ENCODE data around the gene EMC1. TPM values are rescaled to one million over a fixed set of nuclear protein-coding genes. Genes with fewer than 3 reads are reported as not detected.
"Not testable (repeated sequence)": the region's sequence is repeated elsewhere in the genome, so short reads cannot be mapped to it uniquely, and the experiment has no call there.

EMC1 gene
- total RNA-seq, 4 donors from 2014 or later, result 32.8 to 54.1 (median 43.0) TPM

DNA sequence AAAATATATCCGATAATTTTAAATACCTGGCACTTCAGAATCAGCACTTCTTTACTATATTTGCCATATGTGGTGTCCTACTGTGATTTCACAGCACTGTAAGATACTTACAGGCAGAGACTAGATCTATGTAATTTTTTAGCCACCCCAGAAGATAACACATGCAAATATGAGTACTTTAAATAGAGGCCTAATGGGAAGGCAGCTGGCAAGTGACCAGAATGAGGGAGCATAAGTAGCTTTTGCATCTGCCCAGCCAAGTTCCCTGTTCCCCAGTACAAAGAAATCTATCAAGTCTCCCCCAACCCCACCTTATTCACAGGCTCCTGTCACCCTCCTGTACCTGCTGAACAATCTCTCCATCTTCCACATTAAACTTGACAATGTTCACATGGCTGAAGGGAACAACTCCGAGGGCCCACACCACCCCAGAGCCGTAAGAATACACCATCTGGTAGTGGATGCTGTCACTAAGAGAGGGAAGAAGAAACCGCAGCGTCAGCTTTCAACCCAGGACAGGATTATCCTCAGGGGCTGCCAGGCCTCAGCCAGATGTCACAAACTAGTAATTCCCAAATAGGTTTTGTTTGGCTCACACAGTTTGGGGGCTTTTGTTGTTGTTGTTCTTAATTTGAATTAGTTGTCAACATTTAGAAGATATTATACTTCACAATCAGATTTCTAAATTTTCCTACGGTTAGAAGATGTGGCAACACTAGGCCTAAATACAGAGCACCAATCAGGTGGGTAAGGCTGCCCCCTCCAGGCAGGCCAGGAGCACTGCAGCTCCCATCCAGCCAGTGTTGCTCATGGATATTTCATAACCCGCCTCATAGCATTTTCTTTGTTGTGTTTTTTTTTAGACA lies 10.4 kb downstream of the EMC1 start:
- WGBS, 2 donors, result 78 to 83% methylated on average over 7 of the region's 7 CpGs
- Histone ChIP-seq H3K36me3 (peaks cover 61 to 71% of the 10 kb centered on the region in 2 donors), H3K4me3 (replicated peaks in 1 of 3) (no peak overlapping the region), H3K27me3 (no peaks in the 10 kb centered on the region), H3K9me3 (no peaks in the 10 kb centered on the region), H3K4me1 (no peaks in the 10 kb centered on the region), H3K27ac (no peak overlapping the region)
- intact Hi-C loops (cut with DNase I), result no loop called here
- peak; percentile 31 to 55 for DNase-seq
- TF ChIP-seq POLR2A (IDR thresholded peaks at IDR 0.05), result no peak
- TF ChIP-seq, protein P1, sequence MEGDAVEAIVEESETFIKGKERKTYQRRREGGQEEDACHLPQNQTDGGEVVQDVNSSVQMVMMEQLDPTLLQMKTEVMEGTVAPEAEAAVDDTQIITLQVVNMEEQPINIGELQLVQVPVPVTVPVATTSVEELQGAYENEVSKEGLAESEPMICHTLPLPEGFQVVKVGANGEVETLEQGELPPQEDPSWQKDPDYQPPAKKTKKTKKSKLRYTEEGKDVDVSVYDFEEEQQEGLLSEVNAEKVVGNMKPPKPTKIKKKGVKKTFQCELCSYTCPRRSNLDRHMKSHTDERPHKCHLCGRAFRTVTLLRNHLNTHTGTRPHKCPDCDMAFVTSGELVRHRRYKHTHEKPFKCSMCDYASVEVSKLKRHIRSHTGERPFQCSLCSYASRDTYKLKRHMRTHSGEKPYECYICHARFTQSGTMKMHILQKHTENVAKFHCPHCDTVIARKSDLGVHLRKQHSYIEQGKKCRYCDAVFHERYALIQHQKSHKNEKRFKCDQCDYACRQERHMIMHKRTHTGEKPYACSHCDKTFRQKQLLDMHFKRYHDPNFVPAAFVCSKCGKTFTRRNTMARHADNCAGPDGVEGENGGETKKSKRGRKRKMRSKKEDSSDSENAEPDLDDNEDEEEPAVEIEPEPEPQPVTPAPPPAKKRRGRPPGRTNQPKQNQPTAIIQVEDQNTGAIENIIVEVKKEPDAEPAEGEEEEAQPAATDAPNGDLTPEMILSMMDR (IDR thresholded peaks at IDR 0.05), result peak; percentile 67 to 93 (median 82)

DNA sequence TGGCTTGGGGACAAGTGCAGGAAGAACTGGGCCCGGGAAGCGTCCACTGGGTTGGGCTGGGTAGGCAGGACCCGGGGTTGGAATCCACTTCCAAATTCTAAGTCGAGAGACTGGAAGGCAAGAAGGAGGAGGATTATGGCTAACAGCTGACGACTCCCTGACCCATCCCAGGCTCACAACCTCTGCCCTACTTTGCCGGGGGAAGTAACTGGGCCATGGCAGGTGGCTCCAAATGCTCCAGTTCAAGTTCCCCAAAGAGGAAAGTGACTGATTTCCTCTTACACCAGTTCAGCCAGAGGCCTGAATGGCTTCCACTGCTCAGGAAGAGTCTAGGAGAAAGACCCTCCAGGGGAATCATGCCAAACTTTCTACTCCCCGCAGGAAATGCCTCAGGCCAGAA lies 11.4 kb downstream of the EMC1 start:
- H3K36me3 ChIP-seq, result peaks cover 61 to 74% of the 10 kb centered on the region in 2 donors
- no peak overlapping the region for H3K4me3 ChIP-seq (replicated peaks in 1 of 3)
- WGBS, 2 donors, result 90 to 99% methylated on average over 7 of the region's 7 CpGs
- H3K27ac ChIP-seq, result no peak overlapping the region
- H3K27me3 ChIP-seq, result no peaks in the 10 kb centered on the region
- intact Hi-C loops (cut with DNase I), result no loop called here
- no peak for TF ChIP-seq POLR2A (IDR thresholded peaks at IDR 0.05)
- TF ChIP-seq, protein P1 (IDR thresholded peaks at IDR 0.05), result no peak
- H3K9me3 ChIP-seq, result no peaks in the 10 kb centered on the region
- H3K4me1 ChIP-seq, result no peaks in the 10 kb centered on the region
- DNase-seq, result no peak

DNA sequence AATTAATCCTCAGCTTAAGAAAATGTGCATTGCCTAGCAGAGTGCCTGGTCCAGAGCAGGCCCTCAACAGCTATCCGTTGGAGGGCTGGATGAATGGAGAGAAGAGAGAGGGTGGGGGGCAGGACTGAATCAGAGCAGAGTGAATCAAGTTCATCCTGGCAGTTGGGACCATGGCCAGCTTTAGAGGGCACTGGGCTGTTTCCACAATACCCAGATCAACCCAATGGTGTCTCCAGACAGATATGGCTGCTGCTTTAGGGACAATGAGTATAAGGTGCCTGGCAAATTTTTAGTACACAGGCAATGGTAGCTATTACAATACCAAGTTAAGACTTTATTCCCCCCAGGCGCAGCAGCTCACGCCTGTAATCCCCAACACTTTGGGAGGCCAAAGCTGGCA lies 17.1 kb downstream of the EMC1 start:
- peaks cover 3 to 18% of the 10 kb centered on the region in 2 donors for H3K4me1 ChIP-seq
- H3K27ac ChIP-seq, result no peak overlapping the region
- H3K9me3 ChIP-seq, result no peaks in the 10 kb centered on the region
- no peaks in the 10 kb centered on the region for H3K27me3 ChIP-seq
- 87 to 96% methylated on average over 3 of the region's 3 CpGs for WGBS, 2 donors
- H3K36me3 ChIP-seq, result peaks cover 43 to 61% of the 10 kb centered on the region in 2 donors
- intact Hi-C loops (cut with DNase I), result no loop called here
- TF ChIP-seq, protein P1 (IDR thresholded peaks at IDR 0.05), result no peak
- no peak for TF ChIP-seq POLR2A (IDR thresholded peaks at IDR 0.05)
- no peak for DNase-seq
- no peak overlapping the region for H3K4me3 ChIP-seq (replicated peaks in 1 of 3)

- Histone ChIP-seq H3K4me1 (peaks cover 3 to 18% of the 10 kb centered on the region in 2 donors), H3K27me3 (no peaks in the 10 kb centered on the region), H3K27ac (no peak overlapping the region), H3K4me3 (replicated peaks in 1 of 3) (no peak overlapping the region), H3K9me3 (no peaks in the 10 kb centered on the region), H3K36me3 (peaks cover 30 to 46% of the 10 kb centered on the region in 2 donors)
- intact Hi-C loops (cut with DNase I), result no loop called here
- peak; percentile 30 to 57 for DNase-seq
- no peak for TF ChIP-seq POLR2A (IDR thresholded peaks at IDR 0.05)
- TF ChIP-seq, protein P1 (IDR thresholded peaks at IDR 0.05), result peak in 1 of 6 experiments; percentile 14
Measured at GRCh38 chr1:19232524-19232846, 18.8 kb downstream of the EMC1 start.

DNA sequence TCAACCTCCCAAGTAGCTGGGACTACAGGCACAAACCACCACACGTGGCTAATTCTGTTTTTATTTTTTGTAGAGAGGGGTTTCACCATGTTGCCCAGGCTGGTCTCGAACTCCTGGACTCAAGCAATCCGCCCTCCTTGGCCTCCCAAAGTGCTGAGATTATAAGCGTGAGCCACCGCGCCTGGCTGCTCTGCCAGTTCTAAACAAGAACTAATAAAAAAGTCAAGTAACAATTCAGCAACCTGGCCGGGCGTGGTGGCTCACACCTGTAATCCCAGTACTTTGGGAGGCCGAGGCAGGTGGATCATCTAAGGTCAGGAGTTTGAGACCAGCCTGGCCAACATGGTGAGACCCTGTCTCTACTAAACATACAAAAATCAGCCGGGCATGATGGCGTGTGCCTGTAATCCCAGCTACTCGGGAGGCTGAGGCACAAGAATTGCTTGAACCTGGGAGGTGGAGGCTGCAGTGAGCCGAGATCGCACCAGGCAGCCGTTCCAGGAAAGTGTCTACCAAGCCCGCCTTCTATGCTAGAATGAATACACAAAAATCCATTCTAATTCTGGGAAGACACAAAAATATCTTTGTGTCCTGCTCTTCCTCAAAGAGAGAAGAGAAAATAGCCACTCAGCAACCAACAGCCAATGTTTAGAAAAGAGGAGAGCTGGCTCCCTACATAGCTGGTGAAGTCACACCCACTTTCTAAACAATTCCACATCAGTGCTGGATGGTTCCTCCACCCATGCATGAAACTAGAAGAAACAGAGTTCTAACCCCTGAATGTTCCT lies 19.4 kb downstream of the EMC1 start:
- 91 to 98% methylated on average over 16 of the region's 16 CpGs for WGBS, 2 donors
- H3K9me3 ChIP-seq; intact Hi-C loops (cut with DNase I); H3K4me3 ChIP-seq (replicated peaks in 1 of 3); DNase-seq; H3K27me3 ChIP-seq: not testable (repeated sequence)
- Histone ChIP-seq H3K4me1 (peaks cover 3 to 18% of the 10 kb centered on the region in 2 donors), H3K36me3 (peaks cover 29 to 43% of the 10 kb centered on the region in 2 donors), H3K27ac (peak overlapping the region in 1 of 3 donors; percentile 10)

Data from thyroid gland (tissue), 4 donors.